Neural progenitor cell (in vitro differentiated cells): ENCODE data around the gene THRA. TPM values are rescaled to one million over a fixed set of nuclear protein-coding genes. Genes with fewer than 3 reads are reported as not detected.

Experiments used
- DNase-seq: peaks from one replicate; pipeline ENCODE4 v3.0.0-alpha.2; 2016; ENCODE audit warnings: low spot score
- H2AFZ ChIP-seq: fragments of 200-600 bp; sonication (generic); replicated peaks from 2 replicates; pipeline ENCODE4 v1.6.1; 2016; ENCODE audit warnings: antibody characterized with exemption
- H3F3A ChIP-seq: fragments of 200-600 bp; sonication (generic); 2 replicates; pipeline ENCODE4 v1.6.1; 2016; ENCODE audit warnings: antibody characterized with exemption, low read depth
- H3K27ac ChIP-seq: fragments of 200-600 bp; sonication (generic); 2 replicates; pipeline ENCODE4 v1.5.1; 2016; ENCODE audit warnings: mild to moderate bottlenecking
- H3K27me3 ChIP-seq: fragments of 200-600 bp; sonication (generic); 2 replicates; pipeline ENCODE4 v1.6.1; 2016; ENCODE audit warnings: mild to moderate bottlenecking, moderate library complexity
- H3K36me3 ChIP-seq: fragments of 200-600 bp; sonication (generic); 2 replicates; pipeline ENCODE4 v1.5.1; 2016
- H3K4me1 ChIP-seq: fragments of 200-600 bp; sonication (generic); 2 replicates; pipeline ENCODE4 v1.6.1; 2016; ENCODE audit warnings: mixed run types
- H3K4me2 ChIP-seq: fragments of 200-600 bp; sonication (generic); 2 replicates; pipeline ENCODE4 v1.6.1; 2016
- H3K4me3 ChIP-seq: fragments of 200-600 bp; sonication (generic); 2 replicates; pipeline ENCODE4 v1.5.1; 2016
- H3K79me2 ChIP-seq: fragments of 200-600 bp; sonication (generic); 2 replicates; pipeline ENCODE4 v1.6.1; 2016; ENCODE audit warnings: low read depth
- H3K9ac ChIP-seq: fragments of 200-600 bp; sonication (generic); 2 replicates; pipeline ENCODE4 v1.6.1; 2016
- H3K9me3 ChIP-seq: fragments of 200-600 bp; sonication (generic); 2 replicates; pipeline ENCODE4 v1.5.1; 2016; ENCODE audit warnings: low read depth
- H4K20me1 ChIP-seq: fragments of 200-600 bp; sonication (generic); 2 replicates; pipeline ENCODE4 v1.6.1; 2016; ENCODE audit warnings: low read depth
- H3K27ac Mint-ChIP-seq: 3 replicates; pipeline ENCODE4 v1.8.0; 2021; ENCODE audit warnings: mixed read lengths
- H3K27me3 Mint-ChIP-seq: 2 replicates; pipeline ENCODE4 v1.8.0; 2022; ENCODE audit warnings: low read depth, mild to moderate bottlenecking, inconsistent platforms, moderate library complexity, mixed read lengths; ENCODE audit not compliant: insufficient read depth
- H3K36me3 Mint-ChIP-seq: 3 replicates; pipeline ENCODE4 v1.8.0; 2021; ENCODE audit warnings: mixed read lengths
- H3K4me1 Mint-ChIP-seq: 3 replicates; pipeline ENCODE4 v1.8.0; 2021; ENCODE audit warnings: mixed read lengths
- H3K4me3 Mint-ChIP-seq: 3 replicates; pipeline ENCODE4 v1.8.0; 2021; ENCODE audit warnings: mild to moderate bottlenecking, moderate library complexity, mixed read lengths
- H3K9me3 Mint-ChIP-seq: 3 replicates; pipeline ENCODE4 v1.8.0; 2020; ENCODE audit warnings: mixed read lengths
- EZH2 ChIP-seq: fragments of 200-600 bp; sonication (generic); IDR thresholded peaks from 2 replicates; pipeline ENCODE4 v1.6.1; 2017; ENCODE audit warnings: antibody characterized with exemption, mild to moderate bottlenecking, moderate library complexity
- EZH2phosphoT487 ChIP-seq: fragments of 200-600 bp; sonication (generic); IDR thresholded peaks from 2 replicates; pipeline ENCODE4 v1.6.1; 2017; ENCODE audit warnings: antibody characterized with exemption
- total RNA-seq: library from RNA; depleted of rRNA; stranded (reverse); fragments of >200 nt; gene quantifications from 2 replicates; pipeline ENCODE4 v1.2.3, GENCODE V29; 2015; ENCODE audit warnings: low replicate concordance
- TF ChIP-seq, protein P1 (sequence below): fragments of 200-600 bp; sonication (generic); IDR thresholded peaks from 2 replicates; pipeline ENCODE4 v1.5.1; 2017; ENCODE audit warnings: antibody characterized with exemption, mild to moderate bottlenecking

THRA gene
- total RNA-seq, 1 donor from 2014 or later, result 14.5 TPM

DNA sequence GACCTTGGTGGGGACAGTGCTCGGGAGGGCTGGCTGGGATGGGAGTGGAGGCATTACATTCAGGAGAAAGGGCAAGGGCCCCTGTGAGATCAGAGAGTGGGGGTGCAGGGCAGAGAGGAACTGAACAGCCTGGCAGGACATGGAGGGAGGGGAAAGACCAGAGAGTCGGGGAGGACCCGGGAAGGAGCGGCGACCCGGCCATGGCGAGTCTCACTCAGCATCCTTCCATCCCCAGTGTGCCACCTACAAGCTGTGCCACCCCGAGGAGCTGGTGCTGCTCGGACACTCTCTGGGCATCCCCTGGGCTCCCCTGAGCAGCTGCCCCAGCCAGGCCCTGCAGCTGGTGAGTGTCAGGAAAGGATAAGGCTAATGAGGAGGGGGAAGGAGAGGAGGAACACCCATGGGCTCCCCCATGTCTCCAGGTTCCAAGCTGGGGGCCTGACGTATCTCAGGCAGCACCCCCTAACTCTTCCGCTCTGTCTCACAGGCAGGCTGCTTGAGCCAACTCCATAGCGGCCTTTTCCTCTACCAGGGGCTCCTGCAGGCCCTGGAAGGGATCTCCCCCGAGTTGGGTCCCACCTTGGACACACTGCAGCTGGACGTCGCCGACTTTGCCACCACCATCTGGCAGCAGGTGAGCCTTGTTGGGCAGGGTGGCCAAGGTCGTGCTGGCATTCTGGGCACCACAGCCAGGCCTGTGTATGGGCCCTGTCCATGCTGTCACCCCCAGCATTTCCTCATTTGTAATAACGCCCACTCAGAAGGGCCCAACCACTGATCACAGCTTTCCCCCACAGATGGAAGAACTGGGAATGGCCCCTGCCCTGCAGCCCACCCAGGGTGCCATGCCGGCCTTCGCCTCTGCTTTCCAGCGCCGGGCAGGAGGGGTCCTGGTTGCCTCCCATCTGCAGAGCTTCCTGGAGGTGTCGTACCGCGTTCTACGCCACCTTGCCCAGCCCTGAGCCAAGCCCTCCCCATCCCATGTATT is 46.5 kb upstream of the THRA start:
- no peak for DNase-seq
- no peak overlapping the region for H3K4me3 Mint-ChIP-seq
- no peaks in the 10 kb centered on the region for H3K9me3 ChIP-seq

DNA sequence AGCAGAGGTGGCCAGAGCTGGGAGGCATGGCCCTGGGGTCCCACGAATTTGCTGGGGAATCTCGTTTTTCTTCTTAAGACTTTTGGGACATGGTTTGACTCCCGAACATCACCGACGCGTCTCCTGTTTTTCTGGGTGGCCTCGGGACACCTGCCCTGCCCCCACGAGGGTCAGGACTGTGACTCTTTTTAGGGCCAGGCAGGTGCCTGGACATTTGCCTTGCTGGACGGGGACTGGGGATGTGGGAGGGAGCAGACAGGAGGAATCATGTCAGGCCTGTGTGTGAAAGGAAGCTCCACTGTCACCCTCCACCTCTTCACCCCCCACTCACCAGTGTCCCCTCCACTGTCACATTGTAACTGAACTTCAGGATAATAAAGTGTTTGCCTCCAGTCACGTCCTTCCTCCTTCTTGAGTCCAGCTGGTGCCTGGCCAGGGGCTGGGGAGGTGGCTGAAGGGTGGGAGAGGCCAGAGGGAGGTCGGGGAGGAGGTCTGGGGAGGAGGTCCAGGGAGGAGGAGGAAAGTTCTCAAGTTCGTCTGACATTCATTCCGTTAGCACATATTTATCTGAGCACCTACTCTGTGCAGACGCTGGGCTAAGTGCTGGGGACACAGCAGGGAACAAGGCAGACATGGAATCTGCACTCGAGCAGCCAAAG is 45.2 kb upstream of the THRA start:
- Histone ChIP-seq H3K4me3 (no peak overlapping the region), H2AFZ (no peak overlapping the region), H3K4me2 (no peak overlapping the region), H3K36me3 (no peaks in the 10 kb centered on the region), H3K79me2 (no peaks in the 10 kb centered on the region), H3K9me3 (no peaks in the 10 kb centered on the region), H3F3A (peaks cover 21% of the 10 kb centered on the region), H3K27me3 (no peaks in the 10 kb centered on the region), H3K9ac (no peak overlapping the region), H3K27ac (no peak overlapping the region), H3K4me1 (peaks cover 31% of the 10 kb centered on the region), H4K20me1 (peaks cover 4% of the 10 kb centered on the region)
- Mint-ChIP-seq H3K9me3 (no peaks in the 10 kb centered on the region), H3K4me3 (no peak overlapping the region), H3K27ac (no peak overlapping the region), H3K36me3 (peaks cover 7% of the 10 kb centered on the region), H3K27me3 (peaks cover 2% of the 10 kb centered on the region), H3K4me1 (peaks cover 29% of the 10 kb centered on the region)
- DNase-seq, result no peak
- TF ChIP-seq EZH2, result no peak
- TF ChIP-seq EZH2phosphoT487, result no peak
- TF ChIP-seq, protein P1, sequence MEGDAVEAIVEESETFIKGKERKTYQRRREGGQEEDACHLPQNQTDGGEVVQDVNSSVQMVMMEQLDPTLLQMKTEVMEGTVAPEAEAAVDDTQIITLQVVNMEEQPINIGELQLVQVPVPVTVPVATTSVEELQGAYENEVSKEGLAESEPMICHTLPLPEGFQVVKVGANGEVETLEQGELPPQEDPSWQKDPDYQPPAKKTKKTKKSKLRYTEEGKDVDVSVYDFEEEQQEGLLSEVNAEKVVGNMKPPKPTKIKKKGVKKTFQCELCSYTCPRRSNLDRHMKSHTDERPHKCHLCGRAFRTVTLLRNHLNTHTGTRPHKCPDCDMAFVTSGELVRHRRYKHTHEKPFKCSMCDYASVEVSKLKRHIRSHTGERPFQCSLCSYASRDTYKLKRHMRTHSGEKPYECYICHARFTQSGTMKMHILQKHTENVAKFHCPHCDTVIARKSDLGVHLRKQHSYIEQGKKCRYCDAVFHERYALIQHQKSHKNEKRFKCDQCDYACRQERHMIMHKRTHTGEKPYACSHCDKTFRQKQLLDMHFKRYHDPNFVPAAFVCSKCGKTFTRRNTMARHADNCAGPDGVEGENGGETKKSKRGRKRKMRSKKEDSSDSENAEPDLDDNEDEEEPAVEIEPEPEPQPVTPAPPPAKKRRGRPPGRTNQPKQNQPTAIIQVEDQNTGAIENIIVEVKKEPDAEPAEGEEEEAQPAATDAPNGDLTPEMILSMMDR, result no peak

More for the DNA sequence above, 46.5 kb upstream of the THRA start:
- Histone ChIP-seq H2AFZ (no peak overlapping the region), H3K27me3 (no peaks in the 10 kb centered on the region), H4K20me1 (peaks cover 4% of the 10 kb centered on the region), H3K9ac (no peak overlapping the region), H3K4me1 (peaks cover 31% of the 10 kb centered on the region), H3K79me2 (no peaks in the 10 kb centered on the region), H3K4me3 (no peak overlapping the region), H3K36me3 (no peaks in the 10 kb centered on the region), H3F3A (peaks cover 21% of the 10 kb centered on the region), H3K4me2 (no peak overlapping the region), H3K27ac (no peak overlapping the region)
- Mint-ChIP-seq H3K27ac (peak overlapping the region; percentile 46), H3K27me3 (peaks cover 2% of the 10 kb centered on the region), H3K4me1 (peaks cover 38% of the 10 kb centered on the region), H3K9me3 (no peaks in the 10 kb centered on the region), H3K36me3 (peaks cover 5% of the 10 kb centered on the region)
- no peak for TF ChIP-seq EZH2phosphoT487
- TF ChIP-seq EZH2, result no peak
- TF ChIP-seq, protein P1, result no peak

DNA sequence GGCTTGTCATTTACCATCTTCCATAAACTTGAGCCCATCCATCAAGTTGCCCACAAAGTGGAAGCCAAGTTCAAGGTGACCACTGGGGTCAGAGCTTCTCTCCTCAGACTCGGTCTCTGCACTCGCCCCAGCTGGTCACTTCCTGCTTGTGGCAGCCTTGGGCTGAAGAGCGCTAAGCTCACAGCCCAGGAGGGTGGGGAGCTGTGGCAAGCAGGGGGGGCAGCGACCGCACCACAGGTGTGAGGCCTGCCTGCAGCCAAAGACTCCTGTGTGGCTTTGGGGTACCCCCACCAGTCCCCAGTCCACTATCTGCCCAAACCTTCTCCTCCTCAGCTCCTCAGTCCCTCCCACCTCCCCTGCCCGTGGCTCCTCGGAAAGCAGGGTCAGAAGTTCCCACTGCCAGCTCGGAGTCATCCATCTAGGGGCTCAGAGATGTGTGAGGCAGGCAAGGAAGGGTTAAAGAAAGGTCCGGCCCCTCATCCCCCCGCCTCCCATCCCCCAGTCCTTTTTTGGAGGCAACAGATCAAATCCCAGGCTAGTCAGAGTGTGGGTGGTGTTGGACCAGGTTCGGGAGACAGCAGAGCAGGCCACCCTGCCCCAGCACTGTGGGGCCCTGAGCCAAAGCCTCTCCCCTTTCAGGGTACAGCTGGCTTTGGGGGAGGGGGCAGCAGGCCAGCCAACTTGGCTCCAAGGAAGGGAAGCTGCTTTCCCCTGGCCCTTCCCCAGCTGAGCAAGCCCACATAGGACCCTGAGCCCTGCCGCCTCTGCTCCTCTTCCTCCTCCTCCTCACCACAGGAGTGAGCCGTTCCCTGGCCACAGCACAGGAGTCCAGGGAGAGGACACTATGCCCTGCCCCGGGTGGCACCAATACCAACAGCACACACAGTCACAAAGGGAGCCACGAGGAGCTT is 44.3 kb upstream of the THRA start:
- Mint-ChIP-seq H3K36me3 (peaks cover 7% of the 10 kb centered on the region), H3K27me3 (peaks cover 2% of the 10 kb centered on the region), H3K27ac (peak overlapping the region; percentile 90), H3K4me1 (peaks cover 27% of the 10 kb centered on the region), H3K4me3 (peak overlapping the region; percentile 65), H3K9me3 (no peaks in the 10 kb centered on the region)
- Histone ChIP-seq H3K9ac (no peak overlapping the region), H3K27ac (peak overlapping the region; percentile 31), H3F3A (peaks cover 21% of the 10 kb centered on the region), H4K20me1 (peaks cover 4% of the 10 kb centered on the region), H3K4me3 (peak overlapping the region; percentile 19), H3K4me1 (peaks cover 31% of the 10 kb centered on the region), H2AFZ (no peak overlapping the region), H3K36me3 (no peaks in the 10 kb centered on the region), H3K9me3 (no peaks in the 10 kb centered on the region), H3K27me3 (no peaks in the 10 kb centered on the region), H3K79me2 (no peaks in the 10 kb centered on the region), H3K4me2 (peak overlapping the region; percentile 74)
- TF ChIP-seq EZH2, result no peak
- TF ChIP-seq, protein P1, result no peak
- TF ChIP-seq EZH2phosphoT487, result no peak
- DNase-seq, result peak; percentile 68
